GM18951 (cell line): Measurements from ENCODE around the gene SLC38A10.

Experiments
- POLR2A ChIP-seq: IDR thresholded peaks from 4 replicates; pipeline ENCODE4 v1.6.1; 2011; ENCODE audit warnings: mild to moderate bottlenecking; ENCODE audit not compliant: insufficient read length, insufficient read depth; ENCODE audit errors: extremely low read depth
- in situ Hi-C: fragments of 300-500 bp; cut with MboI; formaldehyde crosslinking; loops from one replicate; pipeline ENCODE4 v1.12.0; 2022; ENCODE audit warnings: low sequenced_read_pairs, mixed read lengths, inconsistent platforms; ENCODE audit not compliant: unreplicated experiment

SLC38A10 gene

DNA sequence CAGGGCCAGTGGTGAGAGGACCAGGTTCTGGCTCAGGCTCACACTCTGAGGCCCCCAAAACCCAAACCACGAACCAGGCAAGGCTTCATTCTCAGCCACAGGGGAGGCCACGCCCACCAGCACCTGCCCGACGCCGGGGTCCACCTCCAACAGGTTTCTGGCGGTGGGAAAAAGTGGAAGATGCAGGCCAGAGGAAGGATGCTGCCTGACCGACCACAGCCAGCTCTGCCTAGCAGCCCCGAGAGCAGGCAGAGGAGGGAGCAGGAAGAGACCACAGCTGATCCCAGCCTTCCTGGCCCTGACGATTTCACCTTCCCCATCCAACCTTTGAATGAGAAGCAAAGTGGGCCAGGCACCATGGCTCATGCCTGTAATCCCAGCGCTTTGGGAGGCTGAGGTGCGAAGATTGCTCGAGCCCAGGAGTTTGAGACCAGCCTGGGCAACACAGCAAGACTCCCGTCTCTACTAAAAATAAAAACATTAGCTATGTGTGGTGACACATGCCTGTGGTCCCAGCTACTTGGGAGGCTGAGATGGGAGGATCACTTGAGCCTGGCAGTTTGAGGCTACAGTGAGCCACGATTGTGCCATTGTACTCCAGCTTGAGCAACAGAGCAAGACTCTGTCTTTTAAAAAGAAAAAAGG is 30.7 kb upstream of the SLC38A10 start:
- in situ Hi-C loops: no loop called here
- no peak for TF ChIP-seq POLR2A

DNA sequence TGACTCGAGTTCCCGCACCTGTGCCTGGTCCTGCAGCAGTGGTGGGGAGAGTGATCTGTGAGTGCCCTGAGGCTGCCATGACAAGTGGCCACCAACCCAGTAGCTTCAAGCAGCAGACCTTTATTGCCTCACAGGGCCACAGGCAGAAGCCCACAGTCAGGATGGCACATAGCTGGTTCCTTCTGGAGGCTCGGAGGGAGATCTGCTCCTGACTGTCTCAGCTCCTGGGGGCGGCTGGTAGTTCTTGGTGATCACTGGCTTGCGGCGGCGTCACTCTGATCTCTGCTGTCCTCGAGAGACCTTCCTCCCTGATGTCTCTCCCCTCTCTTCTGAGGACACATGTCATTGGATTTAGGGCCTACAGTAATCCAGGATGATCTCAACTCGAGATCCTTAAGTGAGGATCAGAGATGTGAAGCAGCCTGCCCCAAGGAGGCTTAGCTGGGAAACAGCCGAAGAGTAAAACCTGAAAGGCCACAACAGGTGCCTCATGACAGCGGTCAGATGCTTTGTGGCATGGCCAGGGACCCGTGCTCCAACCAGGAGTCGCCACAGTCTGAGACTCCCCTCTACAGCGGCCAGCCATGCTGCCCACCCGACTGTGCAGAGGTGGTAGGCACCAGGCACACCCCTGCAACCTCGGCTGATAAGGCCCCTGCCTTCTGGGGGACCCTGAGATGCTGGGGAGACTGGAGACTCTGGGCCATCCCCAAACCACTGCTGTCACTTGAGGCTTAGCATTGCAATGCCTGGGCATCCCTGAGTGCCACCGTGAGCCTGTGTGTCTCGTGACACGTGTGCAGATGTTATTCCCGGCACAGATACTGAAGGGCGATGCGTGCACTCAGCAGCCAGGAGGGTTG is 30.0 kb upstream of the SLC38A10 start:
- no peak for TF ChIP-seq POLR2A
- in situ Hi-C loops: no loop called here

DNA sequence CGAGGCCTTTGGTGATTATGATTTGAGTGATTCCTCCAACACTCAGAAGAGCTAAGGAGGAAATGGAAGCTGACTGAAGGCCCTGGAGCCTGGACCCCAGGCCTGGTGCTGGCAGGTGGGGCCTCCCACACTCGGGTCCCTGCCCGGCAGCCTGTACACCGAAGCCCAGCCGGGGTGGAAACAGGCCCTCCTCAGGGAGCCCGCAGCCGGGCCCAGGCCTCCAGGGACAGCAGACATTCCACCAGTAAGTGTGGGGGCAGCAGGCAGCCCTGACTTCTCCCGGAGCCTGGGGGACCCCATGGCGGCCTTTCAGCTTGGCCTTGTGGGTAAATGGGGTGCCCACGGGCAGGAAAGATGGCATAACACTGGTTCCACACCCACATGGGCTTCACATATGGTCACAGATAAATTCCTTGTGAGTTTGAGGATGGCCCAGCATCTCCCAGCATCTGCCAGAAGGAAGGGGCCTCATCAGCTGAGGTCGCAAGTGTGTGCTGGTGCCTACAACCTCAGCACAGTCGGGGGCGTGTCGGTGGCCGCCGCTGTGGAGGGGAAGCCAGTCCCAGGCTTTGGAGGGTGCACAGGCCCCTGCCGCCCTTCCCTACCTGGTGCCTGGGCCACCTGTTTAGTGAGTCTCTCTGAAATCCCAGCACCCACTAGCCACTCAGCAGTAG is 29.2 kb upstream of the SLC38A10 start:
- in situ Hi-C loops: no loop called here
- TF ChIP-seq POLR2A: no peak

DNA sequence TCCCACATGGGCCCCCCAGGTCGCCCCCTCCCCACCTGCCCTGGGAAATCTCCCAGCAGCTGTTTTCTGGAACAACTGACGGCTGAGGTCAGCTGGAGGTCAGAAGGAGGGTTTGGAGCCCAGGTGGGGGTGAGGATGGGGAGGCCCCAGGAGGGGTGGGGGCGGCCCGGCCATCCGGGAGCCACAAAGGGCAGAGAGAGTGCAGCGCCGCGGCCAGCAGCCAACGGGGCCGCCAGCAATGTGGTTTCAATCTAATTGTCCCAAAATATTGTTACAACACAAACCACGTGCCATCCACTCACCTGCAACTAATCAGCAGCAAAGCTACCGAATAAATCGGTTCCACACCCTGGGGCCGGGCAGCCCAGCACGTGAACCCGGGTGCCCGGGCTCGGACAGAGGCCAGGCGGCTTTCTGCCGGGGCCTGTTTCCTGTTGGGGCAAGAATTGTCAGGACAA is 28.3 kb upstream of the SLC38A10 start:
- no peak for TF ChIP-seq POLR2A
- in situ Hi-C loops: no loop called here

DNA sequence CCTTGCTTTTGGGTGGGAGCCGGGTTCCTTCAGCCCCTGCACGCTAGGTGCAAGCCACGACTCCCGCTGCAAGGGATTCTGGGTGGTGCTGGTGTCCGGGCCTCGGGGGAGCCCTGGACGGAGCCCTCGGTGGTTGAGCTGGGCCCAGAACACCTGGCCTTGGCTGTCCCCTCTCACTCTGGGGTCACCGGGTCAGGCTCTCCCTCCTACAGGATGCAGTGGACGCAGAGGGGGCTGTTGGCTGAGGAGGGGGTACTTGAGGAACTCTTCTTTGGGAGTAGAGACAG is 27.9 kb upstream of the SLC38A10 start:
- no peak for TF ChIP-seq POLR2A
- in situ Hi-C loops: no loop called here

DNA sequence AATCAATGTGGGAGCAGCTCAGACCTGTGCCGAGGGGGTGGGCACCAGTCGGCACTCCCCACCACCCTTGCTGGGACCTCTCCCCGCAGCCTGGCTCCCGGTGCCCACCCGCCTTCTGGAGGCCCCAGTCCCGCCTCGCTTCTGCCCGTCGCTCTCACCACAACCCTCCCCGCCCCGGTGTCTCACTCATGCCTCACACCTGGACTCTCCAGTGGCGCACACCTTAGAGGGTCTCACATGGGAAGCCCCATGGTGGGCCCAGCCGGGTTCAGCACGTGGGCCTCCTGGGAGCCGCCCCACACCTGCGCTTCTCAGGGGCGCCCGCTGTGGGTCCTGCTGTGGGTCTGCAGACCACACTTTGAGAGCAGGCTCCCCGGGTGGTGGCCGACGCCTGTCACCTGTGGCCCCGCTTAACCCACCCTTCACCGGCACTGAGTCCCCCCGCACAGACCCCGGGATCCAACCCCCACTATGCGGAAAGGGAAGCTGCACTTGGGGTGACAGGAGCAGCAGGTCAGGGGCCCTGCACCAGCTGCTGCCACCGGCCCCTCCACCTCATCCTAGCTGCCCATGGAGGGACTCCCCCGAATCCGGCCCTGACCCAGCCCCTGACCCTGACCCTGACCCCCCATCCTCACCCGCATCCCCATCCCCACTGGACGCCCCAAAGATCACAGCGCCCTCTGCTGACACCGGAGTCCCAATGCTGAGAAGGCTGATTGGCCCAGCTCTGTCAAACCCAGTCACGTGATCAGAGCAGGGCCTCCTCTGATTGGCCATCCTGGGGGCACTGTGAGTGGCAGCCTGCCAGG is 27.4 kb upstream of the SLC38A10 start:
- in situ Hi-C loops: no loop called here
- no peak for TF ChIP-seq POLR2A

DNA sequence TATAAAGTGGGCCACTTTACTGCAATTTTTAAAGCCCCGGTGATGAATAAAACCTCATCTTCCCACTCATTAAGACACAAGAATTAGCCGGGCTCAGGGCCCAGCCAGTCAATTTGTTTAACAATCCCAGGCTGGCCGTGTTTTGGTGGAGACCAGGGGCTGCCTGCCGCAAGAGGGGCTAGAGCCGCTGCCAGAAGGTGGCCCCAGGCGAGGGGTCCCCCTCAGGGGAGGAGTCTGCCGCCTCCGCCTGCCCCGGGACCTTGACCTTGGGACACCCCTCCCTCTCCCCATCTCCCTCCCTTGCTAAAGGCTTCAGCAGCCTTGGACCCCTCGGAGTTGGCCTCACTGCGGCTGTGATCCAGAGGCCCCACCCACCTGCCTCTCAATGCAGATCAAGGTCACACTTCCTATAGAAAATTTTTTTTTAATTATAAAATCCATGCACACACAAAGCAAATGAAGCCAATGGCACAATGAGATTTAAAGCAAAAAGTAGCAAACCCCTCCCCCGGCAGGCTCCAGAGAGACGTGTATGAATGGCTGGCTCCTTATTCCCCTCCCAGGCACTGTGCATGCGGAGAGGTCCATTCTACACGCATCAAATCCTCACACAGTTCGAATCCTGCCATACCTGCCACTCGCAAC is 23.0 kb upstream of the SLC38A10 start:
- in situ Hi-C loops: no loop called here
- TF ChIP-seq POLR2A: no peak

DNA sequence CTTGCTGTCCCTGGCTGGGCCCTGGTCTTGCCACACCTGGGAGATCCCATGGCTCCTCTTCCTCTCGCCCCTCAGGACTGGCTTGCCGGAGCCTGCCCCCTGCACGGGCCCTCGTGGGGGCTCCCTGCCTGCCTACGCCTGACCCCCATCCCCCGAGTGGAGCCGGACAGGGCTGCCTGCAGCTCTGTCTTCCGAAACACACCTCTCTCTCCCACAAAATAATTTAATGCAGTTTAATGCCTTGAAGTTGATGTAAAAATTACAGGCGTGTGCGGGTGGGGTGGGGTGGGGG is 22.4 kb upstream of the SLC38A10 start:
- in situ Hi-C loops: no loop called here
- TF ChIP-seq POLR2A: no peak

DNA sequence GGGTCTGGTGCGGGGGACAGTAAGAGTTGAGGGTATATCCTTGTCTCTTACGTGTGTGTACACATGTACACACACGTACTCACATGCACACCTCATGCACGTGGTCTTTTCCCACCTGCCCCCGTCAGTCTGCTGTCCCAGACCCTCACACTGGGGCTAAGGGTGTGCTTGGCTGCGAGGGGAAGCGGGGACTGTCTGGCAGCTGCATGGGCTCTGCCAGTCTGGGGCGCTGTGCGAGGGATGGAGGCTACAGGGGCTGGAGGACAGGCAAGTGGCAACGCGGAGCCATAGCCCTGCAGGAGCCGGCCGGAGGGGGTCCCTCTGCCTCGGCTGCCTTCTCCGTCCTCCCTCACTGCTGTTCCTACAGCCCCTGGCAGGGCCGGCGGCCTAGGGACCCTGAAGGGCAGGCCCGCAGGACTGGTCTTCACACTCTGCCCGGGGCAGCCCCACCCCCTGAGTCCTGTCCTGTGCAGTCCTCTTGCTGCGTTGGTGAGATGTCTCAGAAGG is 20.8 kb upstream of the SLC38A10 start:
- in situ Hi-C loops: no loop called here
- TF ChIP-seq POLR2A: no peak

DNA sequence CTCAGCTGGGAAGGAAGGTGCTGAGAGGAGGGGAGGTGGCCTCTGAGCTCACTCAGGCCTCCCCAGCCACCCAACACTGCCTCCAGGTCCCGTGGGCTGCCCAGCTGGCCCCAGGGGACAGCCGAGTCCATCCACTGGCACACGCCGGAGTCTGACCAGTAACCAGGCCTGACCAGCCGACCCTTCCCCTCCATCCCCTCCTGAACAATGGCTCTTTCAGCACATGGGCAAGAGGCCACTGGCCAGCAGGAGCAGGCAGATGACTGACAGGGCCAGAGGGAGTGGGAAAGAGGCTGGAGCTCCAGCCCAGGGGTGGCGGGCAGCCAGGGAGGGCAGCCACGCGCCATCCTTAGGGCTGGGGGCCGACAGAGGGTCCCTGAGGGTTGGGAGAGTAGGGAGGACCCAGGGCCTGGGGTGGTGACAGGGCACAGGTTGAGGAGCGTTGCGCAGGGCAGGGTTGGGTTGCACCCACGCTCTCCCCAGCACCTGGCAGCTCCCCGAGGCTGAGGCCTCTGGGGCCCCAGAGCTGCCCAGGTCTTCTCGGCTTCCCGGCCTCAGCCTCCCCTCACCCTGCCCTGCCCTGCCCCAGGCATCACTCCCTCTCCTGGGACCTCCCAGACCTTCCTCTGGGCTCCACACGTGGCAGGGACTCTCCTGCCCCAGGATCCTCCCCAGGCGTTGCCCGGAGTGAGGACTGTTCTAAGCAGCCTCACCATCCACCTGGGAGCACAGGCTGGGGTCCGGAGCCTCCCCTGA is 20.2 kb upstream of the SLC38A10 start:
- in situ Hi-C loops: no loop called here

DNA sequence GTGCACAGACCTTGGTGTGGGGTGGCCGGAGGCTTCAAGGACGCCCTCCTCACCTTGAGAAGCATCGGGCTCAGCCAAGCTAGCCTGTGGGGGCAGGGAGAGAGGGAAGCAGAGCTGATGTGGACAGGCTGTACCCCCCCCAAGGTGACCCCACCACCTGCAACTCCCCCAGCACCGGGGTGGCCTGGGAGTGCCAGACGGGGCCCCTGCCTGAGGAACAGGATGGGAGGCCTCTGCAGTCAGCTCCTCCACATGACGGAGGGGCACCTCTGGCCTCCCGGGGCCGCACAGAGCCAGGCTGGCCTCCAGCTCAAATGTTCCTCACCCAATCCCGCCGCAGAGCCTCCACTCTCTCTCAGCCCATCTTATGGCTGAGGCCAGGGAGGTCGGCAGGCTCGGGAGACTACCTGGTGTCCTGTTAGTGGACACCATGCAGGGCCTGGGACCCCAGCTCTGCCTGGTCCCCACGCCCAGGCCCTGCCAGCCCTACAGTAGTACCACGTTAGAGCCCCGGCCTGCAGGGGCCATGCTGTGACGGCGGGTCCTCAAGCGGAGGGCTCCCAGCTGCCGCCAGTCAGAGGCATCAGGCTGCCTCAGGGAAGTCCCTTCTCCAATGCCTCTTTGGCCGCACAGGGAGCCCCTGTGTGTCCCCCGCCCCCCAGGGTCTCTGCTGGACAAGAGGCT is 19.4 kb upstream of the SLC38A10 start:
- in situ Hi-C loops: no loop called here
- no peak for TF ChIP-seq POLR2A

More for the DNA sequence above, 20.2 kb upstream of the SLC38A10 start:
- TF ChIP-seq POLR2A: no peak
